Esophagus muscularis mucosa (tissue), 4 donors: Measurements from ENCODE around the gene CSNK2A1. TPM values are rescaled to one million over a fixed set of nuclear protein-coding genes. Genes with fewer than 3 reads are reported as not detected.

Experiments used
- DNase-seq: peaks from one replicate; pipeline ENCODE4 v3.0.0-alpha.2; 2017; ENCODE audit errors: extremely low spot score
- H3K27ac ChIP-seq, 4 donors: fragments of 200-600 bp; sonication (generic); replicated peaks in 1 of 4; 1 replicate in 3 of 4; 2 replicates in 1 of 4; pipeline ENCODE4 v1.5.1; 2016 to 2019; ENCODE audit warnings: mild to moderate bottlenecking in 1 of 4
- H3K27me3 ChIP-seq, 4 donors: fragments of 200-600 bp; sonication (generic); one replicate each; pipeline versions ENCODE4 v1.5.1 to v1.6.0; 2016 to 2019
- H3K36me3 ChIP-seq, 4 donors: fragments of 200-600 bp; sonication (generic); one replicate each; pipeline ENCODE4 v1.5.1; 2016 to 2019
- H3K4me1 ChIP-seq, 4 donors: fragments of 200-600 bp; sonication (generic); one replicate each; pipeline ENCODE4 v1.5.1; 2016 to 2019
- H3K4me3 ChIP-seq, 4 donors: fragments of 200-600 bp; sonication (generic); 1 replicate in 2 of 4; 2 replicates in 2 of 4; pipeline ENCODE4 v1.5.1; 2016 to 2019; ENCODE audit warnings: mild to moderate bottlenecking in 4 of 4, moderate library complexity in 1 of 4
- H3K9me3 ChIP-seq, 4 donors: fragments of 200-600 bp; sonication (generic); 1 replicate in 3 of 4; 2 replicates in 1 of 4; pipeline ENCODE4 v1.5.1; 2016 to 2019
- EP300 ChIP-seq: sonication (generic); formaldehyde crosslinking; IDR thresholded peaks from one replicate; pipeline ENCODE4 v1.6.1; 2017; ENCODE audit warnings: antibody characterized with exemption
- POLR2A ChIP-seq: fragments of 450-650 bp; IDR thresholded peaks from one replicate; pipeline ENCODE4 v1.6.1; 2017; ENCODE audit warnings: antibody characterized with exemption, moderate library complexity, mild to moderate bottlenecking, low read depth
- POLR2AphosphoS5 ChIP-seq, 2 donors: sonication (generic); formaldehyde crosslinking; IDR thresholded peaks; one replicate each; pipeline ENCODE4 v1.6.1; 2017; ENCODE audit warnings: antibody characterized with exemption in 2 of 2
- WGBS: methylation state at CpG from one replicate; pipeline ENCODE4 v1.1.5; 2018; 5-methylcytosine and 5-hydroxymethylcytosine counted together
- intact Hi-C: fragments of 100-400 bp; cut with DNase I; formaldehyde crosslinking; loops from one replicate; pipeline ENCODE4 v1.15.1; 2023
- total RNA-seq, 4 donors: library from RNA; depleted of rRNA; stranded (reverse); fragments of >200 nt; gene quantifications; one replicate each; pipeline versions ENCODE4 v1.1.0 to v1.2.1, GENCODE V29; 2016
- TF ChIP-seq, protein P1 (sequence below), 3 experiments: fragments of 200-600 bp in 2 of 3; fragments of 450-650 bp in 1 of 3; sonication (generic) in 2 of 3; IDR thresholded peaks; one replicate each; pipeline ENCODE4 v1.5.1; 2017 to 2019; ENCODE audit warnings: antibody characterized with exemption in 3 of 3, mild to moderate bottlenecking in 2 of 3, moderate library complexity in 1 of 3

The CSNK2A1 gene
- total RNA-seq, 4 donors from 2014 or later = 41.5 to 69.5 (median 53.6) TPM

DNA sequence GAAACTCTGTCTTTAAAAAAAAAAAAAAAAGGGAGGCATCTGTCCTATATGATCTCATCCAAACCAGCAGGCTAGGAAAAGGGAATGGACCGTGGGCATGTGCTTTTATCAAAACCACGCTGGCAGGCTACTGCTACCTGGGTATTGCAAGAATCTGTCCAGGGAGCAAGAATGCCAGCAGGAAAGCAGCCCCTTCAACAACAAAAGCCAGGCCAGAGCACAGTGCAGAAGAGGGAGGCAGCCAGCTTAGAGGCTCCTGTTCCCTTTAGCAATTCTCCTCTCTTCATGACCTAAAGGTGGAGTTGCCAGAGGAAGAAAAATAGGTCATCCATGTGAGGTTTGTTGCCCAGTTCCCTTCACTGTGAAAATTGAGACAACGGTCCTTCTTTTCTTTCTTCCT lies 99.5 kb downstream of the CSNK2A1 start:
- no peak for DNase-seq
- H3K27me3 ChIP-seq = no peaks in the 10 kb centered on the region
- no peak overlapping the region for H3K4me3 ChIP-seq
- WGBS = 80% methylated on average over 3 of the region's 3 CpGs
- TF ChIP-seq POLR2A (no peak), EP300 (no peak), POLR2AphosphoS5 (IDR thresholded peaks at IDR 0.05) (no peak)
- TF ChIP-seq, protein P1, sequence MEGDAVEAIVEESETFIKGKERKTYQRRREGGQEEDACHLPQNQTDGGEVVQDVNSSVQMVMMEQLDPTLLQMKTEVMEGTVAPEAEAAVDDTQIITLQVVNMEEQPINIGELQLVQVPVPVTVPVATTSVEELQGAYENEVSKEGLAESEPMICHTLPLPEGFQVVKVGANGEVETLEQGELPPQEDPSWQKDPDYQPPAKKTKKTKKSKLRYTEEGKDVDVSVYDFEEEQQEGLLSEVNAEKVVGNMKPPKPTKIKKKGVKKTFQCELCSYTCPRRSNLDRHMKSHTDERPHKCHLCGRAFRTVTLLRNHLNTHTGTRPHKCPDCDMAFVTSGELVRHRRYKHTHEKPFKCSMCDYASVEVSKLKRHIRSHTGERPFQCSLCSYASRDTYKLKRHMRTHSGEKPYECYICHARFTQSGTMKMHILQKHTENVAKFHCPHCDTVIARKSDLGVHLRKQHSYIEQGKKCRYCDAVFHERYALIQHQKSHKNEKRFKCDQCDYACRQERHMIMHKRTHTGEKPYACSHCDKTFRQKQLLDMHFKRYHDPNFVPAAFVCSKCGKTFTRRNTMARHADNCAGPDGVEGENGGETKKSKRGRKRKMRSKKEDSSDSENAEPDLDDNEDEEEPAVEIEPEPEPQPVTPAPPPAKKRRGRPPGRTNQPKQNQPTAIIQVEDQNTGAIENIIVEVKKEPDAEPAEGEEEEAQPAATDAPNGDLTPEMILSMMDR (IDR thresholded peaks at IDR 0.05) = no peak
- peaks cover 48 to 84% (median 79%) of the 10 kb centered on the region in 4 donors for H3K36me3 ChIP-seq
- H3K27ac ChIP-seq = no peak overlapping the region
- H3K4me1 ChIP-seq = peaks cover 15 to 23% (median 20%) of the 10 kb centered on the region in 4 donors
- intact Hi-C loops = no loop called here
- H3K9me3 ChIP-seq = no peaks in the 10 kb centered on the region

DNA sequence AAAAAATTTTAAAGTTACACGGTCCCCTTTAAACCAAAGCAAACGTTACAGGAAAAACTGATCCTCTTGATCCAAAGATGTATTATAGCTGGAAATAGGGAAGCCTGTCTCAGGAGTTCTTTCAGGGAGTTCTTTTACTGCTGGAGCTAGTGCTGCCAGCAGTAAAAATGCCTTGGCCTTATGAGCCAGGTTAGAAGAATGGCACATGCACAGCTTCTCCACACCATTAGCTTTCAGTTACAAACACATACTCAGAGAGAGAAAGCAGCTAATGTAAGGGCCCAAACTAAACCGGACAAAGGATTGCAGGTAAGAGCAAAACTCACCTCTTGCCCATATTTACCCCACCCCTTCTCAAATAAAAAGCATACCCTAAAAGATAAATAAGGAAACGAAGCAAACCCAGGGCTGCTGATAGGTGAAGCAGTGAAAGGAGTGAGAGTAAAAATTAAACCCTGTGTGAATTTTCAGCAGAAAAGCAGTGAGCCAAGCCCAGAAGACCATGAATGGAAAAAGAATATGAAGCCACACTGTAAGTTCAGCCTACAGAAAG lies 100.3 kb downstream of the CSNK2A1 start:
- intact Hi-C loops = no loop called here
- WGBS = 93% methylated on average over 4 of the region's 4 CpGs
- Histone ChIP-seq H3K4me3 (no peak overlapping the region), H3K4me1 (peaks cover 15 to 30% (median 20%) of the 10 kb centered on the region in 4 donors), H3K9me3 (no peaks in the 10 kb centered on the region), H3K36me3 (peaks cover 56 to 92% (median 87%) of the 10 kb centered on the region in 4 donors), H3K27me3 (no peaks in the 10 kb centered on the region), H3K27ac (no peak overlapping the region)
- no peak for TF ChIP-seq POLR2A
- TF ChIP-seq EP300 = no peak
- TF ChIP-seq, protein P1 (IDR thresholded peaks at IDR 0.05) = no peak
- no peak for TF ChIP-seq POLR2AphosphoS5 (IDR thresholded peaks at IDR 0.05)
- DNase-seq = no peak

DNA sequence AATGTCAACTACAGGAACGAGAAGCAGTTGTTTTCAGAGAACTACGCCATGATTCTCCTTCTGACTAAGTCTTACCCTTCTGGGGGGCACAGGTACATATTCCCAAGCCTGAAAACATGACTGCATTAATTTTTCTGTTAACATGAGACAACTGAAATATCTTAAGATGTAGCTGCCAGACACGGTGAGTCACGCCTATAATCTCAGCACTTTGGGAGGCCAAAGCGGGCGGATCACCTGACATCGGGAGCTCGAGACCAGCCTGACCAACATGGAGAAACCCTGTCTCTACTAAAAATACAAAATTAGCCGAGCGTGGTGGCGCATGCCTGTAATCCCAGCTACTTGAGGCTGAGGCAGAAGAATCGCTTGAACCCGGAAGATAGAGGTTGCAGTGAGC lies 103.0 kb downstream of the CSNK2A1 start:
- intact Hi-C loops = no loop called here
- 92% methylated on average over 13 of the region's 13 CpGs for WGBS
- Histone ChIP-seq H3K27ac (no peak overlapping the region), H3K27me3 (no peaks in the 10 kb centered on the region), H3K36me3 (peaks cover 81 to 96% (median 94%) of the 10 kb centered on the region in 4 donors), H3K4me3 (no peak overlapping the region), H3K4me1 (peaks cover 11 to 28% (median 17%) of the 10 kb centered on the region in 4 donors), H3K9me3 (no peaks in the 10 kb centered on the region)
- DNase-seq = no peak
- TF ChIP-seq, protein P1 (IDR thresholded peaks at IDR 0.05) = no peak
- no peak for TF ChIP-seq EP300
- TF ChIP-seq POLR2A = no peak
- no peak for TF ChIP-seq POLR2AphosphoS5 (IDR thresholded peaks at IDR 0.05)

DNA sequence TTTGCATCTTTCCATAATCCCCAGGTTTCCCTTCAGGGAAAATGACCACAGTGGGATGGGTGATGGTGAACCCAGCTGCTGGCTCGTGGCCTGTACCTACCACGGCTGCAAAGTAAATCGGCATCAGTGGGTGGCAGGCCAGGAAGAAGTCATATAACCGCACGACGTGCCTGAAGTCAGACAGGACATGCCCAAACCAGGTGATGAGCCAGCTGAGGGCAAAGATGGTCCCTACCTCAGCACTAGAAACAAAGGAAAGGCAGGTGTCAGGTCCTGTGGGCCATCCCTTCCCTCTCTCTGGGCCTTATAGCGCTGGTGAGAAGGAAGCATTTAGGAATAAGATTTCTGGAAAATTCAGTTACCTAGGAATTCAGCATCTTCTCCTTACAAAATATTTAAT lies 103.4 kb downstream of the CSNK2A1 start:
- Histone ChIP-seq H3K4me3 (no peak overlapping the region), H3K27me3 (no peaks in the 10 kb centered on the region), H3K4me1 (peaks cover 6 to 24% (median 12%) of the 10 kb centered on the region in 4 donors), H3K27ac (no peak overlapping the region), H3K36me3 (peaks cover 86 to 99% (median 97%) of the 10 kb centered on the region in 4 donors), H3K9me3 (no peaks in the 10 kb centered on the region)
- intact Hi-C loops = no loop called here
- WGBS = 91% methylated on average over 7 of the region's 7 CpGs
- TF ChIP-seq EP300 = no peak
- TF ChIP-seq, protein P1 (IDR thresholded peaks at IDR 0.05) = no peak
- DNase-seq = no peak
